C1 segment of cervical spinal cord (tissue), 14 donors: ENCODE measurements around the gene CPSF6.
"Not testable (repeated sequence)": the region's sequence is repeated elsewhere in the genome, so short reads cannot be mapped to it uniquely, and the experiment has no call there.

ENCODE experiments used
- DNase-seq, 14 donors: peaks; one replicate each; lab custom pipeline; 2025; lab: John Stamatoyannopoulos, UW

CPSF6 gene

GRCh38 chr12:69258655-69259054, 19.3 kb downstream of the CPSF6 start:
- DNase-seq: no peak

GRCh38 chr12:69262264-69262974, 23.1 kb downstream of the CPSF6 start:
- DNase-seq: no peak

GRCh38 chr12:69265205-69265604, 25.8 kb downstream of the CPSF6 start:
- DNase-seq: no peak

- not testable (repeated sequence) for DNase-seq
Observed at GRCh38 chr12:69265633-69266032, 26.3 kb downstream of the CPSF6 start.

GRCh38 chr12:69266036-69266635, 26.8 kb downstream of the CPSF6 start:
- no peak for DNase-seq

- DNase-seq: no peak
Observed at GRCh38 chr12:69269736-69270135, 30.4 kb downstream of the CPSF6 start.

- DNase-seq: no peak
Observed at GRCh38 chr12:69272511-69272910, 33.1 kb downstream of the CPSF6 start.

- DNase-seq: peak in 1 of 14 donors; percentile 5
Observed at GRCh38 chr12:69274861-69275260, 35.5 kb downstream of the CPSF6 start.

GRCh38 chr12:69275471-69275891, 36.1 kb downstream of the CPSF6 start:
- DNase-seq: peak in 1 of 14 donors; percentile 21

GRCh38 chr12:69278814-69279782, 39.7 kb downstream of the CPSF6 start:
- no peak for DNase-seq

GRCh38 chr12:69284131-69284530, 44.8 kb downstream of the CPSF6 start:
- peak in 12 of 14 donors; percentile 9 to 70 (median 26) for DNase-seq

GRCh38 chr12:69287556-69287955, 48.2 kb downstream of the CPSF6 start:
- no peak for DNase-seq

GRCh38 chr12:69290545-69291277, 51.3 kb downstream of the CPSF6 start:
- peak in 11 of 14 donors; percentile 3 to 67 (median 29) for DNase-seq

- no peak for DNase-seq
Observed at GRCh38 chr12:69291278-69291593, 51.9 kb downstream of the CPSF6 start.

- no peak for DNase-seq
Observed at GRCh38 chr12:69298133-69298532, 58.8 kb downstream of the CPSF6 start.

GRCh38 chr12:69298947-69299346, 59.6 kb downstream of the CPSF6 start:
- no peak for DNase-seq

GRCh38 chr12:69304284-69304683, 64.9 kb downstream of the CPSF6 start:
- DNase-seq: no peak

GRCh38 chr12:69309461-69309860, 70.1 kb downstream of the CPSF6 start:
- no peak for DNase-seq

GRCh38 chr12:69313209-69313608, 73.8 kb downstream of the CPSF6 start:
- DNase-seq: no peak

- DNase-seq: not testable (repeated sequence)
Observed at GRCh38 chr12:69316784-69317183, 77.4 kb downstream of the CPSF6 start.

- DNase-seq: not testable (repeated sequence)
Observed at GRCh38 chr12:69317233-69317632, 77.9 kb downstream of the CPSF6 start.

- DNase-seq: no peak
Observed at GRCh38 chr12:69318225-69318624, 78.9 kb downstream of the CPSF6 start.
